Endothelial cell of umbilical vein (primary cell): ENCODE measurements around the gene HOXA10.

Source experiments
- CTCF ChIP-seq, 2 donors: IDR thresholded peaks; 1 replicate in 1 of 2; 2 replicates in 1 of 2; pipeline ENCODE4 v1.5.1; 2011; ENCODE audit warnings: low read length in 2 of 2, mild to moderate bottlenecking in 2 of 2, moderate library complexity in 2 of 2, control low read depth in 1 of 2, inconsistent platforms in 1 of 2, low read depth in 1 of 2; ENCODE audit not compliant: insufficient read depth in 1 of 2; ENCODE audit errors: extremely low read depth in 1 of 2
- EZH2 ChIP-seq: IDR thresholded peaks from 2 replicates; pipeline ENCODE4 v1.6.1; 2012; ENCODE audit warnings: borderline replicate concordance, low read depth, mild to moderate bottlenecking, moderate library complexity, low read length, inconsistent platforms; ENCODE audit not compliant: severe bottlenecking
- FOS ChIP-seq: IDR thresholded peaks from 2 replicates; pipeline ENCODE4 v1.6.1; 2011; ENCODE audit warnings: mild to moderate bottlenecking, low read length, moderate library complexity, borderline replicate concordance; ENCODE audit not compliant: insufficient read depth
- POLR2A ChIP-seq: IDR thresholded peaks from 2 replicates; pipeline ENCODE4 v1.6.1; 2012; ENCODE audit warnings: low read depth, mild to moderate bottlenecking, control low read depth, low read length
- POLR2AphosphoS5 ChIP-seq: IDR thresholded peaks from 2 replicates; pipeline ENCODE4 v1.6.1; 2012; ENCODE audit warnings: low read depth, mild to moderate bottlenecking, control low read depth, low read length, moderate library complexity; ENCODE audit not compliant: insufficient read depth
- TF ChIP-seq, protein P1 (sequence below): IDR thresholded peaks from 2 replicates; pipeline ENCODE4 v1.6.1; 2011; ENCODE audit not compliant: insufficient read depth, insufficient read length

DNA sequence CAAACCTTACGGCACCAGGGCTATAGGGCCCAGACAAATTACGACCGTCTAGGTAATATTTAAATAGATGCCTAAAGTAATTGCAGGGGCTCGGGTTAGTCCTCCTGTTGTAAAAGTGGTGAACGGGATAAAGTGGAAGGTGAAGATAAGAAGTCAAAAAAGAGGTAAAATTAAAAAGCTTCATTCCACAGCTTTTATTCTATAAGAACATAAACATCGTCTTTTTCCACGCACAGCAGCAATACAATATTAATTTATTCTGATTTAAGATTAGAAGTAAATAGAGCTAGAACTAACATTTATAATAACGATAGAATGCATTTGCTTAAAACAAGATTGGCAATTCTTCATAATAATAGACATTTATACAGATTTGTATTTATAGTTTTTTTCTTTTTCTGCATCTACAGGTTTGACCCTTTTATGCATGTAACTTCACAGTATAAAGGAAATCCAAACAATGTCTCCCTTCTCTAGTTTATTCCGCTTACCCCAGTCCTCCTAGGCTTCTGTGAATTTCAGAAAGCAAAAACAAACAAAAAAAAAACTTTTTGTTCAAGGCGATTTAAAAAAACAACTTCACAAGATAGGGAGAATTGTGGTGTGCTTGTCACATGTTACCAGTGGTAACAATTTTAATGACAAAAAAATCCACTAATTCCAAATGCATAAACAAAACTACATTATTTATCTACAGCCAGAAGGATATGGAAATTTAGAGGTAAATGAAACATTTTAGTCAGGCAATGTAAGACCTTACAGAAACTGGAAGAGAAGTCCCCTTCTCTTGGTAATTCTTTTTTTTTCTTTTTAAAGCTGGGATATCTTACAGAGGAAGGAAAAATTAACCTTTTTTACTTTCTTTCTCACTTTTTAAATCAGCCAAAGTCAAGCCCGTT is 3.4 kb downstream of the HOXA10 start:
- TF ChIP-seq POLR2A, result no peak
- no peak for TF ChIP-seq EZH2
- no peak for TF ChIP-seq CTCF (IDR thresholded peaks at IDR 0.05; ENCODE audit: extremely low read depth in 1 of 2, insufficient read depth in 1 of 2, low read depth in 1 of 2, low read length in 2 of 2)
- TF ChIP-seq FOS, result no peak
- TF ChIP-seq, protein P1, sequence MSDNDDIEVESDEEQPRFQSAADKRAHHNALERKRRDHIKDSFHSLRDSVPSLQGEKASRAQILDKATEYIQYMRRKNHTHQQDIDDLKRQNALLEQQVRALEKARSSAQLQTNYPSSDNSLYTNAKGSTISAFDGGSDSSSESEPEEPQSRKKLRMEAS, result no peak
- no peak for TF ChIP-seq POLR2AphosphoS5
